ENCODE data around the gene SLCO4A1.

DNA sequence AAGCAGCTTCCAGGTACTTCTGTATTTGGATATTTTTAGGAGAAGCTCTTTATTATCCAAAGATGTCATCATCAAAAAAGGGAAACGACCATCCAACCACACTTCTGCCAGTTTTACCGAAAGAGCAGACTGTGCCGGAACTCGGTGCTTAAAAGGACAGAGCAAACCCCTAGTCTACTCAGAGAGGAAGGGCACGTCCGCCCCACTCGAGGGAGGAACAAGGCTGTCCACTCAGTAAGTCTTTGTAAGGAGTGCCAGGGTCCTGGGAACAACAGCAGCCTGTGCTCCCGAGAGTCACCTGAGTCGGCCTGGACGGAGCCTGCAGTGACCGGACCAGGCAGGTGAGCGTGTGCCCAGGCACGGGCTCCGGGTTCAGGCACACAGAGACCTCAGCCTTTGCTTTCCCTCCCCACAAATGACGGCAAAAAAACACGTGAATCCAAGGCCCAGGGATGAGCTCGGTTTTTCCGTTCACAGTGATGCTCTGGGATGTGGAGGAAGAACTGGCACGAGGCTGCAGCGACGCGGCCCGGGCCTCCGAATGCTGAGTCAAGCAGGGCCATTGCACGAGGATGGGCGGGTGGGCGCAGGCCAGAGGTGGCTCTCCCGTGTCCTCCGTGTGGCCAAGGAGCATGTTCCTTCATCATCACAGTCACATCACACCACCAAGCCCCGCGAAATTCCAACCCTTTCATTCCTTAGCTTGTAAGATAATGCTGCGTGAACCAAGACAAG is 17.4 kb upstream of the SLCO4A1 start:
- TF ChIP-seq, protein P1, sequence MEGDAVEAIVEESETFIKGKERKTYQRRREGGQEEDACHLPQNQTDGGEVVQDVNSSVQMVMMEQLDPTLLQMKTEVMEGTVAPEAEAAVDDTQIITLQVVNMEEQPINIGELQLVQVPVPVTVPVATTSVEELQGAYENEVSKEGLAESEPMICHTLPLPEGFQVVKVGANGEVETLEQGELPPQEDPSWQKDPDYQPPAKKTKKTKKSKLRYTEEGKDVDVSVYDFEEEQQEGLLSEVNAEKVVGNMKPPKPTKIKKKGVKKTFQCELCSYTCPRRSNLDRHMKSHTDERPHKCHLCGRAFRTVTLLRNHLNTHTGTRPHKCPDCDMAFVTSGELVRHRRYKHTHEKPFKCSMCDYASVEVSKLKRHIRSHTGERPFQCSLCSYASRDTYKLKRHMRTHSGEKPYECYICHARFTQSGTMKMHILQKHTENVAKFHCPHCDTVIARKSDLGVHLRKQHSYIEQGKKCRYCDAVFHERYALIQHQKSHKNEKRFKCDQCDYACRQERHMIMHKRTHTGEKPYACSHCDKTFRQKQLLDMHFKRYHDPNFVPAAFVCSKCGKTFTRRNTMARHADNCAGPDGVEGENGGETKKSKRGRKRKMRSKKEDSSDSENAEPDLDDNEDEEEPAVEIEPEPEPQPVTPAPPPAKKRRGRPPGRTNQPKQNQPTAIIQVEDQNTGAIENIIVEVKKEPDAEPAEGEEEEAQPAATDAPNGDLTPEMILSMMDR (IDR thresholded peaks at IDR 0.05) = peak; percentile 3; the same call in 1 of the 2 replicates
- no peak for TF ChIP-seq ZFX (IDR thresholded peaks at IDR 0.05; ENCODE audit: borderline replicate concordance)
